ENCODE data around the gene NTNG1.
"Not testable (repeated sequence)": the region's sequence is repeated elsewhere in the genome, so short reads cannot be mapped to it uniquely, and the experiment has no call there.

NTNG1 gene

GRCh38 chr1:107236760-107237159 lies 95.9 kb downstream of the NTNG1 start:
- H3K4me1 ChIP-seq (ENCODE audit: control insufficient read depth, insufficient read depth, low read length); H3K27me3 ChIP-seq (ENCODE audit: control insufficient read depth, insufficient read depth, low read length); H3K4me3 ChIP-seq (ENCODE audit: low read depth, low read length); H3K36me3 ChIP-seq (ENCODE audit: control insufficient read depth, insufficient read depth, low read length); H3K27ac ChIP-seq (ENCODE audit: low read depth, low read length); H3K9ac ChIP-seq (ENCODE audit: low read length): not testable (repeated sequence)
- peaks cover 20% of the 10 kb centered on the region for H3K9me3 ChIP-seq (ENCODE audit: control insufficient read depth, insufficient read depth, low read depth, low read length)

GRCh38 chr1:107243461-107243860 lies 102.6 kb downstream of the NTNG1 start:
- Histone ChIP-seq H3K4me3 (ENCODE audit: low read depth, low read length) (no peak overlapping the region), H3K9ac (ENCODE audit: low read length) (no peak overlapping the region), H3K27me3 (ENCODE audit: control insufficient read depth, insufficient read depth, low read length) (no peaks in the 10 kb centered on the region), H3K4me1 (ENCODE audit: control insufficient read depth, insufficient read depth, low read length) (peaks cover 15% of the 10 kb centered on the region), H3K27ac (ENCODE audit: low read depth, low read length) (no peak overlapping the region), H3K9me3 (ENCODE audit: control insufficient read depth, insufficient read depth, low read depth, low read length) (no peaks in the 10 kb centered on the region), H3K36me3 (ENCODE audit: control insufficient read depth, insufficient read depth, low read length) (no peaks in the 10 kb centered on the region)

- H3K9me3 ChIP-seq (ENCODE audit: control insufficient read depth, insufficient read depth, low read depth, low read length): no peaks in the 10 kb centered on the region
- no peak overlapping the region for H3K9ac ChIP-seq (ENCODE audit: low read length)
- peaks cover 18% of the 10 kb centered on the region for H3K4me1 ChIP-seq (ENCODE audit: control insufficient read depth, insufficient read depth, low read length)
- no peak overlapping the region for H3K27ac ChIP-seq (ENCODE audit: low read depth, low read length)
- H3K27me3 ChIP-seq (ENCODE audit: control insufficient read depth, insufficient read depth, low read length): no peaks in the 10 kb centered on the region
- no peaks in the 10 kb centered on the region for H3K36me3 ChIP-seq (ENCODE audit: control insufficient read depth, insufficient read depth, low read length)
- no peak overlapping the region for H3K4me3 ChIP-seq (ENCODE audit: low read depth, low read length)
Measured at GRCh38 chr1:107244709-107245500, 104.1 kb downstream of the NTNG1 start.

- no peaks in the 10 kb centered on the region for H3K36me3 ChIP-seq (ENCODE audit: control insufficient read depth, insufficient read depth, low read length)
- H3K27me3 ChIP-seq (ENCODE audit: control insufficient read depth, insufficient read depth, low read length): no peaks in the 10 kb centered on the region
- no peak overlapping the region for H3K27ac ChIP-seq (ENCODE audit: low read depth, low read length)
- no peak overlapping the region for H3K9ac ChIP-seq (ENCODE audit: low read length)
- H3K4me3 ChIP-seq (ENCODE audit: low read depth, low read length): no peak overlapping the region
- H3K4me1 ChIP-seq (ENCODE audit: control insufficient read depth, insufficient read depth, low read length): peaks cover 20% of the 10 kb centered on the region
- H3K9me3 ChIP-seq (ENCODE audit: control insufficient read depth, insufficient read depth, low read depth, low read length): no peaks in the 10 kb centered on the region
Measured at GRCh38 chr1:107246775-107247345, 106.0 kb downstream of the NTNG1 start.

- H3K27ac ChIP-seq (ENCODE audit: low read depth, low read length): no peak overlapping the region
- H3K9ac ChIP-seq (ENCODE audit: low read length): no peak overlapping the region
- H3K9me3 ChIP-seq (ENCODE audit: control insufficient read depth, insufficient read depth, low read depth, low read length): no peaks in the 10 kb centered on the region
- no peak overlapping the region for H3K4me3 ChIP-seq (ENCODE audit: low read depth, low read length)
- no peaks in the 10 kb centered on the region for H3K36me3 ChIP-seq (ENCODE audit: control insufficient read depth, insufficient read depth, low read length)
- H3K27me3 ChIP-seq (ENCODE audit: control insufficient read depth, insufficient read depth, low read length): no peaks in the 10 kb centered on the region
- peaks cover 20% of the 10 kb centered on the region for H3K4me1 ChIP-seq (ENCODE audit: control insufficient read depth, insufficient read depth, low read length)
Measured at GRCh38 chr1:107247679-107248078, 106.8 kb downstream of the NTNG1 start.

DNA sequence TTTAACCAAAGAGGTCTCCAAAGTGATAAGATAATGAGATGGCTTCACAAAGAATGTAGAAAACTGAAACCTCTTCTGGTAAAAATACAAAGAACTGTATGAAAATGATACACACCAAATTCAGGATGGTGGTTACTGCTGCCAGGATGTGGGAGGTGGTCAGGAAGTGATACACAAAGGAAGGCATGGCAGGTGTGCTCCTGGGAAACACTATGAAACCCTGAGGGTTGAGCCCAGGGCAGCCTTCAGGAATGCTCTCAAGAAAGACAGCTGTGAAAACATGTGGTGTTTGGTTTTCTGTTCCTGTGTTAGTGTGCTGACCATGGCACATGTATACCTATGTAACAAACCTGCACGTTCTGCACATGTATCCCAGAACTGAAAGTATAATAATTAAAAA lies 109.3 kb downstream of the NTNG1 start:
- Histone ChIP-seq H3K4me1 (ENCODE audit: control insufficient read depth, insufficient read depth, low read length) (peaks cover 35% of the 10 kb centered on the region), H3K9ac (ENCODE audit: low read length) (no peak overlapping the region), H3K36me3 (ENCODE audit: control insufficient read depth, insufficient read depth, low read length) (no peaks in the 10 kb centered on the region), H3K4me3 (ENCODE audit: low read depth, low read length) (no peak overlapping the region), H3K27me3 (ENCODE audit: control insufficient read depth, insufficient read depth, low read length) (no peaks in the 10 kb centered on the region), H3K9me3 (ENCODE audit: control insufficient read depth, insufficient read depth, low read depth, low read length) (no peaks in the 10 kb centered on the region), H3K27ac (ENCODE audit: low read depth, low read length) (no peak overlapping the region)

GRCh38 chr1:107251083-107251482 lies 110.2 kb downstream of the NTNG1 start:
- Histone ChIP-seq H3K36me3 (ENCODE audit: control insufficient read depth, insufficient read depth, low read length) (no peaks in the 10 kb centered on the region), H3K4me1 (ENCODE audit: control insufficient read depth, insufficient read depth, low read length) (peaks cover 39% of the 10 kb centered on the region), H3K27me3 (ENCODE audit: control insufficient read depth, insufficient read depth, low read length) (no peaks in the 10 kb centered on the region), H3K4me3 (ENCODE audit: low read depth, low read length) (no peak overlapping the region), H3K27ac (ENCODE audit: low read depth, low read length) (no peak overlapping the region), H3K9me3 (ENCODE audit: control insufficient read depth, insufficient read depth, low read depth, low read length) (no peaks in the 10 kb centered on the region), H3K9ac (ENCODE audit: low read length) (no peak overlapping the region)

DNA sequence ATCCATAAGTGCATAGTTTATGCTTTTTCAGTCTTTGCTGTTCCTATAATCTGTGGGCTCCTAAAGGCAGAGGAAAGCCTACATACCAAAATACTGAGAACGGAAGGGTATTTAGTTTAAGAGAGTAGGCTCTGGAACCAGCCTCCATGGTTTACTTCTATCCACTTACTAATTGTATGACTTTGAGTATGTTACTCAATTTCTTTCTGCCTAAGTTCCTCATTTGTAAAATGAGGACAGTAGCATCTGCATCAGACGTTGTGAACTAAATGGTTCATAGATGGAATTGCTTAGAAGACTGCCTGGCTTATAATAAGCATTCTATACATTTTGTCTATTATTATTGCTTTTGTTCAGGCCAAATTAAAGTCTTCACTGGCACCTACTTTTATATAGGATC lies 111.0 kb downstream of the NTNG1 start:
- H3K36me3 ChIP-seq (ENCODE audit: control insufficient read depth, insufficient read depth, low read length): no peaks in the 10 kb centered on the region
- H3K9ac ChIP-seq (ENCODE audit: low read length): no peak overlapping the region
- H3K9me3 ChIP-seq (ENCODE audit: control insufficient read depth, insufficient read depth, low read depth, low read length): no peaks in the 10 kb centered on the region
- H3K4me1 ChIP-seq (ENCODE audit: control insufficient read depth, insufficient read depth, low read length): peaks cover 44% of the 10 kb centered on the region
- no peak overlapping the region for H3K4me3 ChIP-seq (ENCODE audit: low read depth, low read length)
- H3K27ac ChIP-seq (ENCODE audit: low read depth, low read length): no peak overlapping the region
- no peaks in the 10 kb centered on the region for H3K27me3 ChIP-seq (ENCODE audit: control insufficient read depth, insufficient read depth, low read length)

DNA sequence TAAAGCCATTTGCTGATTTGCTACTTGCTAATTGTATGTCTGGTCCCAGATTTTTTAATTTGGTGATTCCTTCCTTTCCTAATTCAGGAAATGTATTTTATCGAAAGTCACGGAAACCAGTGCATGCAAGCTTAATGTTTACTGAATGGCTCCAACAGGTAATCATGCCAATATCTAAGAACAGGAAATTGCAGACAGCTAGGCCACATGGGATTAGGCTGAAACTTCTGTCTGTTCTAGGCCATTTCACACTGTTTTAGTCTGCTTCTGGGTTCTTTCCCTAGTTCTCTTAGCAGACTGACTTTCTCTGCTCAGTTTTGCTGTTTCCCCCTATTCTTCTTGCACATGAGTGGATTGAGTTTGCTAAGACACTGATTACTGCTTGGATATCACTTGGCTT lies 111.4 kb downstream of the NTNG1 start:
- peaks cover 40% of the 10 kb centered on the region for H3K4me1 ChIP-seq (ENCODE audit: control insufficient read depth, insufficient read depth, low read length)

DNA sequence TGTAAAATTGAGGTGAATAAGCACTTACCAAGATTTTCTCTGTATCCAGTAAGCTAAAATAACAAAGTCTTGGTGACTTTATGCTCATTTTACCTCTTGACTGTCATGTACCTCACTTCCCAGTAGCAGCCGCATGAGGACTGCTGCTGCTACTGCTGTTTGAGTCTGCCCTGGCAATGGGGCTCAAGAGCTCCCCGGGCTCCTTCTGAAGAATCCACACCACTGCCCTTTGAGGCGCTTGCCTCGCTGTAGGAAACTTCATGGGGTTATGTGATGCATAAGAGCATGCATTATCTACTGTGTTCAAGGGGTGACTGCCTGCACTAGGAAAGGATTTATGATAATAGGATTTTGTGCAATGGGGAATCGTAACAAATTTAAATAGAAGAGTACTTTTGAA lies 113.5 kb downstream of the NTNG1 start:
- H3K4me3 ChIP-seq (ENCODE audit: low read depth, low read length): no peak overlapping the region
- H3K27ac ChIP-seq (ENCODE audit: low read depth, low read length): no peak overlapping the region
- no peak overlapping the region for H3K9ac ChIP-seq (ENCODE audit: low read length)
- H3K27me3 ChIP-seq (ENCODE audit: control insufficient read depth, insufficient read depth, low read length): no peaks in the 10 kb centered on the region
- H3K36me3 ChIP-seq (ENCODE audit: control insufficient read depth, insufficient read depth, low read length): no peaks in the 10 kb centered on the region
- no peaks in the 10 kb centered on the region for H3K9me3 ChIP-seq (ENCODE audit: control insufficient read depth, insufficient read depth, low read depth, low read length)
- peaks cover 28% of the 10 kb centered on the region for H3K4me1 ChIP-seq (ENCODE audit: control insufficient read depth, insufficient read depth, low read length)

More for the DNA sequence above, 111.4 kb downstream of the NTNG1 start:
- Histone ChIP-seq H3K27me3 (ENCODE audit: control insufficient read depth, insufficient read depth, low read length) (no peaks in the 10 kb centered on the region), H3K9ac (ENCODE audit: low read length) (no peak overlapping the region), H3K27ac (ENCODE audit: low read depth, low read length) (no peak overlapping the region), H3K36me3 (ENCODE audit: control insufficient read depth, insufficient read depth, low read length) (no peaks in the 10 kb centered on the region), H3K4me3 (ENCODE audit: low read depth, low read length) (no peak overlapping the region), H3K9me3 (ENCODE audit: control insufficient read depth, insufficient read depth, low read depth, low read length) (no peaks in the 10 kb centered on the region)

- Histone ChIP-seq H3K4me1 (ENCODE audit: control insufficient read depth, insufficient read depth, low read length) (peaks cover 24% of the 10 kb centered on the region), H3K27me3 (ENCODE audit: control insufficient read depth, insufficient read depth, low read length) (no peaks in the 10 kb centered on the region), H3K9ac (ENCODE audit: low read length) (no peak overlapping the region), H3K36me3 (ENCODE audit: control insufficient read depth, insufficient read depth, low read length) (no peaks in the 10 kb centered on the region), H3K9me3 (ENCODE audit: control insufficient read depth, insufficient read depth, low read depth, low read length) (no peaks in the 10 kb centered on the region), H3K4me3 (ENCODE audit: low read depth, low read length) (no peak overlapping the region), H3K27ac (ENCODE audit: low read depth, low read length) (no peak overlapping the region)
Measured at GRCh38 chr1:107255469-107255868, 114.6 kb downstream of the NTNG1 start.
